HG02588 (cell line): ENCODE measurements around the gene BCAR1.
"Not testable (repeated sequence)": the region's sequence is repeated elsewhere in the genome, so short reads cannot be mapped to it uniquely, and the experiment has no call there.

Experiments used
- ATAC-seq: cut with Tn5 transposase; IDR thresholded peaks from one replicate; pipeline ENCODE4 v1.9.1; 2021; ENCODE audit warnings: mild to moderate bottlenecking, moderate library complexity; ENCODE audit not compliant: unreplicated experiment

BCAR1 gene

GRCh38 chr16:75226550-75227360 is 24.7 kb downstream of the BCAR1 start:
- ATAC-seq = no peak

- no peak for ATAC-seq
Measured at GRCh38 chr16:75225678-75226515, 25.5 kb downstream of the BCAR1 start.

DNA sequence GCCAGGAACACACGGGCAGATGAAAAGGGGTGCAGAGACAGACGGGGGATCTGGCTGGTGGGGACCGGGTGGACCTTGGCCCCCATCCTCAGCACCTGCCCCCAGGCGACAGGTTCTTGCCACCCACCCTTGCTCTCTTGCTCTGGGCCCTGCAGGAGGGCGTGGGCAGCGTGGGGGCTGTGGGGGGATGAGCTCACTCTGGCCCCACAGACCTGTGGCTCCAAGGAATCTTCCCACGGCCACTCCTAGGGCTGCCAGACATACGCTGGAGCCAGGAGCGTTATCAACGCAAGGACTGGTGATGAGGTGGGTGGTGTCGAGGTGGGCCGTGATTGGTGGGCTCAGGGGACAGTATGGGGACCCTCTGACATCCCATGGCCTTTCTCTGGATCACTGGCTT is 26.3 kb downstream of the BCAR1 start:
- ATAC-seq = no peak

DNA sequence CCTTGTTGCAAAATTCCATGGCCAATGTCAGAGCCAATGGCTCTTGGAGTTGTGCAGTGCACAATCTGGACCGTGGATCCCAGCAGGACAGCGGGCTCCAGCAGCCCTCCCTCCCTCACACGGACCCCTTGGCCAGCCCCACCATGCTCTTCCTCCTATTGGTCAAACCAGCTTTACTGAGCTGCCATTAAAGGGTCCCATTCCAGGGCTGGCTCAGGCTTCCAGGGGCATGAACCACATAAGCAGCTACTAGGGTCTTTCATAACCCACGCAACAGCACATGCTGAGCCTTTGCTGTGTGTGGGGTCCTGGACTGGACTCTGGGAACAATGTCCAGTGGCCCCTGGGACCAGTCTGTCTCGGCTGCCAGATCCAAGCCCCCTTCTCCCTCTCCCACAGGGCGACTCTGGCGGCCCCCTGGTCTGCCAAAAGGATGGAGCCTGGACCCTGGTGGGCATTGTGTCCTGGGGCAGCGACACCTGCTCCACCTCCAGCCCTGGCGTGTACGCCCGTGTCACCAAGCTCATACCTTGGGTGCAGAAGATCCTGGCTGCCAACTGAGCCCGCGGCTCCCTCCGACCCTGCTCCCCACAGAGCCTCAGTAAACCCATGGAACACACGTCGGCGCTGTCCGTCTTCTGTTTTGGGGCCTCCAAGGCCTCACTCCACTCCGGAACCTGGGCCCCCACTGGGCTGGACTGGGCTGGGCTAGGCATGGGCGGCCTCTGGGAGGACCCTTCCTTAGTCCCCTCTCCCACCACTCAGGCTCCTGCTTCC is 26.9 kb downstream of the BCAR1 start:
- no peak for ATAC-seq

DNA sequence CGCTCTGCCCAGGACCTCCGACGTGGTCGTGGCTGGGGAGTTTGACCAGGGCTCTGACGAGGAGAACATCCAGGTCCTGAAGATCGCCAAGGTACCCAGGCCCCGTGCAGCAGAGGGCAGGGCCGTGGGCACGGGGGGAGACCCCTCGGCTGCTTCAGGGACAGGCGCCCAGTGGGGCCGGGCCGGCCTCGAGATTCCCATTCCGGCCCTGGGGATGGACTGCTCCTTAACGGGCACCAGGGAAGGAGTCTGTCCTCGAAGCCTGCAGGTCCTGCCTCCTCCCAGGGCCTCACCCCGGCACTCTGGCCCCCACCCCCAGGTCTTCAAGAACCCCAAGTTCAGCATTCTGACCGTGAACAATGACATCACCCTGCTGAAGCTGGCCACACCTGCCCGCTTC is 28.3 kb downstream of the BCAR1 start:
- ATAC-seq = not testable (repeated sequence)

DNA sequence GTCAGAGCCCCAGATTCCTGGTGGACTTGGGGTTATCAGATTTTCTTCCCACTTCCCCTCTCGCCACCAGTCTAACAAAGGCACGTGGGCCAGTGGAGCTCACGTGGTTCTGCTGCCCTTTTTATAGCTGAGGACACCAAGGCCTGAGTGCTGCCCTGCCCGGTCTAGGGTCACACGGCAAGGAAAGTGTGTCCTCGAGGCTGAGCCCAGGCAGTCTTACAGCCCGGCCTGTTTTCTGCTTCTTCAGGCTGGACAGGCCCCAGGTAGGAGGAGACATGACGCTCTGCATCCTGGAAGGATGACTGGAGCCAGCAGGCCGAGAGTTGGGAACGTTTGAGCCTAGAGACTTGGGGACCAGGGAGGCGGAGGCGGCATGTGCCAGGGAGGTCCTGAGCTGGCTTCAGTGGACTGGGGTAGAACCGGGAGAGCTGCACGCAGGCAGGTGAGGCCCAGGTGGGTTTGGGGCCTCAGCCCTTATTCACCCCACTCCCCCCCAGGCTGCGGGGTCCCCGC is 29.1 kb downstream of the BCAR1 start:
- ATAC-seq = no peak

DNA sequence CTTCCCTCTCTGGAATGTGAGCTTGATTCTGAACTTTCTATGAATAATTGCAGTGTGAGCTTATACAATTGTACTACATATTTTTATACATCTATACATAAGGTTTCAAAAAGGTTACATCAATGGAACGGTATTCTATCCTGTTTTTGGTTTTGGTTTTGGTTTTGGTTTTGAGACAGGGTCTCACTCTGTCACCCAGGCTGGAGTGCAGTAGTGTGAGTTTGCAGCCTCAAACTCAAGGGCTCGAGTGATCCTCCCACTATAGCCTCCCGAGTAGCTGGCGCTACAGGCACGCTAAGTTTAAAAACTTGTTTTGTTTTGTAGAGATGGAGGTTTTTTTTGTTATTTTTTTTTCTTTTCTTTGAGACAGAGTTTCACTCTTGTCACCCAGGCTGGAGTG is 31.6 kb downstream of the BCAR1 start:
- ATAC-seq = peak; percentile 48

GRCh38 chr16:75219088-75219487 is 32.3 kb downstream of the BCAR1 start:
- ATAC-seq = no peak

DNA sequence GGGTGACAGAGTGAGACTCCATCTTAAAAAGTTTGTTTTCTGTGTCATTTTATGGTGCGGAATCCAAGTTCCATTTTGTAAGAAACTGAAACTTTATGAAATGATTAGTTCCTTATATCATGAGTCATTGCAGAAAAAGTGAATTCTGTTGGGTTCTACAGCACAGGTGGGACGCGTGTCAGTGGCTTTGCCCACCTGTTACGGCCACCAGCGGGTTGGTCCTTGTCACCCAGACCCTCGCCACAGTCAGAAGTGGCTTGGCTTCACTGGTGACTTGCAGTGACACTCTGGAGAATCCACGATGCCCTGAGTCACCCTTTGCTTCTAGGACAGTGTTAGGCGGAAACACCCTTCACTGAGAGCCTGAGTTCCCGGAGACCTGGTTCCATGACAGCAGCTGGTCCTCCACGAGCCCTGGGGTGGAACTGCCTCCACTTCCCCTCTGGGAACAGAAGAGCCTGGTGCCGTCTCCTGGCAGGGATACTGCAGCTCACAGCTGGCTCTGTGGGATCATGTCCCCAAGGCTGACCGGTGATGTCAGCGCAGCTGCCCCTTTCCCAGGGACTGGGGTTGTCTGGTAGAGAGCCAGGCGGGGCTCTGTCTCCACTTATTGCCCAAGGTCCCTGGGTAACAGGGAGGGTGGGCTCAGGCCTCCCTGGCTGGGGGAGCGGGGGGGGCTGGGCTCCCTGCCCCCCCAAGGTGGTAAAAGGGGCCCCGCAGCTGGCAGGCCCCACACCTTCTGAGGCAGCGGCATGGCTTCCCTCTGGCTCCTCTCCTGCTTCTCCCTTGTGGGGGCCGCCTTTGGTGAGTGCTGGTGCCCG is 33.0 kb downstream of the BCAR1 start, which contains the start of gene CTRB1:
Gene CTRB1, plus strand, starts transcription at position 733 of the 821 bp plus-strand sequence. Its CDS starts 20 bp downstream, at position 753.
- ATAC-seq = no peak

GRCh38 chr16:75217389-75217851 is 34.0 kb downstream of the BCAR1 start:
- ATAC-seq = no peak

DNA sequence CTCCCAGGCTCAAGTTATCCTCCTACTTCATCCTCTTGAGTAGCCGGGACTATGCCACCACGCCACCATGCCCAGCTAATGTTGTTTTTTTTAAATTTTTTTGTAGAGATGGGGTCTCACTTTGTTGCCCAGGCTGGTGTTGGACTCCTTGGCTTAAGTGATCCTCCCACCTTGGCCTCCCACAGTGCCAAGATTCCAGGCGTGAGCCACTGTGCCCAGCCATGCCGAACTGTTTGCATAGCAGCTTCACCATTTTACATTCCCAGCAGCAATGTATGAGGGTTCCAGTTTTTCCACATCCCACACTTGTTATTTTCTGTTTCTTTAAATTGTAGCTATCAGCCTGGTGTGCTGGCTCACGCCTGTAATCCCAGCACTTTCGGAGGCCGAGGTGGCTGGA is 34.8 kb downstream of the BCAR1 start:
- no peak for ATAC-seq

DNA sequence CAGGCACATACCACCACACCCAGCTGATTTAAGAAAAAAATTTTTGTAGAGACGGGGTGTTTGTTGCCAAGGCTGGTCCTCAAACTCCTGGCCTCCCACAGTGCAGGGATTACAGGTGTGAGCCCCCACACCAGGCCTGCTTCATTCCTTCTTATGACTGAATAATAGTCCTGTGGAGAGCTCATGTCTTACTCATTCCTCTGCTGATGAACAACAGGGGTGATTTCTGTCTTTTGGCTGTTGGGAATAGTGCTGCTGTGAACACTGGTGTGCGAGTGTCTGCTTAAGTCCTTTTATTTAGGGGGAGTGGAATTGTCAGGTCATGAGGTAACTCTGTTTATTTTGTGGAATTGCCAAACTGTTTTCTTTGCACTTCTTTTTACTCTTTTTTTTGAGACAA is 35.3 kb downstream of the BCAR1 start:
- ATAC-seq = no peak

DNA sequence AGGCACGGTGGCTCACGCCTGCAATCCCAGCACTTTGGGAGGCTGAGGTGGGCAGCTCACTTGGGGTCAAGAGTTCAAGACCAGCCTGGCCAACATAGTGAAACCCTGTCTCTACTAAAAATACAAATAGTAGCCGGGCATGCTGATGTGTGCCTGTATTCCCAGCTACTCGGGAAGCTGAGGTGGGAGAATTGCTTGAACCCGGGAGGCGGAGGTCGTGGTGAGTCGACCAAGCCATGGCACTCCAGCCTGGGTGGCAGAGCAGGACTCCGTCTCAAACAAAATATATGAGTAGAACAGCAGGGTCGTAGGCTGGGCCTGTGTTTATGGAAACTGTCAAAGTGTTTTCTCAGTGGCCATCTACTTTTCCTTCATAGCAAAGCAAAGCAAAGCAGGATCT is 40.1 kb downstream of the BCAR1 start:
- not testable (repeated sequence) for ATAC-seq

- no peak for ATAC-seq
Measured at GRCh38 chr16:75209944-75210343, 41.5 kb downstream of the BCAR1 start.

- ATAC-seq = not testable (repeated sequence)
Measured at GRCh38 chr16:75209514-75209913, 41.9 kb downstream of the BCAR1 start.

DNA sequence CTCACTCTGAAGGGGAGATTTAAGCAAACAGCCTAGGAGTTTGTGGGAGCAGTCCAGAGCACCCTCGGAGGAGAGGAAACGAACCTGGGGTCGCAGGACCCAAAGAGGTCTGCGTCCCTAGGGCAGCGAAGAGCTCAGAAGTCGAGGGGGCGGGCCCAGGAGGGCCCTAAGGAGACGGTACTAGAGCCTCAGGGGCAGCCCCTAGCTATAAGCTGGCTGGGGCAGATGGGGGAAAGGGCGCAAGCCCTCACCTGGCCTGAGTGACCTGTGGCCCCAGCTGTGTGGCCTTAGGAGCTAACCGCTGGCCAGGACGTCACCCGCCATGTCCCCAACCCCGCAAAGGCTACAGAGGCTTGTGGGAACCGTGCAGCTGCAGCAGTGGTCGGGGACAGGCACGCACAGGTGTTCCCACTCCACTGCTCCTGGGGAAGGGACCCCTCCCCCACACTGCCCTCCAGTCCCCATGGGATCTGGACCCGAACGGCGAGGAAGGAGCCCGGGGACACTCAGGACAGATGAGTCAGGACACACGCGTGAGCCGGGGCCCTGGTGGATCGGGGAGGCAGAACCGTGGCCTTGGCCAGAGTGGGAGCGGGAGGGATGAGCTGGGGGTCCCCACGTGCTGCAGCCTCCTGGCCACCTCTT is 42.4 kb downstream of the BCAR1 start:
- ATAC-seq = no peak

GRCh38 chr16:75208242-75208825 is 43.1 kb downstream of the BCAR1 start:
- ATAC-seq = no peak

DNA sequence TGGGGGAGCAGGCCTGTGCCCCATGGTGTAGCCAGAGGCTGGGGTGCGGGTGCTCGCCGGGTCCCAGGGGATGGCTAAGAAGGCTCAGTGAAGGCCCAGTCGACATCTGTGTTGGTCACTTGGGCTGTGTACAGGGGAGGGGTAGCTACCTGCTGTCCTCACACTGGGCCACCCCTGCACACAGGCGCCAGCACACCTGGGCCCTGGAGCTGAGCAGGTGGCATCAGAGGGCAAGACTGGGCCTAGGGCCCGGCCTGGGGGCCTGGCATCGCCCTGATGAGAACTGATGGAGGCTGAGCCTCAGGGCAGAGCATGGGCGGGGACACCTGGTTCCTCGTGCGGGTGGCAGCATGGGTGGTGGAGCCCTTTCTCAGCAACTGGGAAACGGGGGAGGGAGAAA is 43.6 kb downstream of the BCAR1 start:
- no peak for ATAC-seq
